ENCODE measurements around the gene GPC5. TPM values are rescaled to one million over a fixed set of nuclear protein-coding genes. Genes with fewer than 3 reads are reported as not detected.
A peak's percentile ranks its signal among the peaks of the same experiment; 100 is the strongest.
"Not testable (repeated sequence)": the region's sequence is repeated elsewhere in the genome, so short reads cannot be mapped to it uniquely, and the experiment has no call there.

Gene GPC5
- total and polyA plus RNA-seq, 9 of the 15 experiments (the other 6 are each of a cell fraction or from before 2014, with no cell fraction given), result 0.18 to 0.27 TPM; not detected in 7

DNA sequence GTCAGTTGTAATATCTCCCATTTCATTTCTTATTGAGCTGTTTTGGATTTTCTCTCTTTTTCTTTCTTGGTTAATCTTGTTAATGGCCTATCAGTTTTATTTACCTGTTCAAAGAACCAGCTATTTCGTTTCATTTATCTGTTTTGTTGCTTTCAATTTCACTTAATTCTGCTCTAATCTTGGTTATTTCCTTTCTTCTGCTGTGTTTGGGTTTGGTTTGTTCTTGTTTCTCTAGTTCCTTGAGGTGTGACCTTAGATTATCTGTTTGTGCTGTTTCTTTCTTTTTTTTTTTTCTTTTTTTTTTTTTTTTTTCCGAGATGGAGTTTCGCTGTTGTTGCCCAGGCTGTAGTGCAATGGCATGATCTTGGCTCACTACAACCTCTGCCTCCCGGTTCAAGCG is 896.1 kb downstream of the GPC5 start (continued):
- TF ChIP-seq NKRF (IDR thresholded peaks at IDR 0.05; ENCODE audit: borderline replicate concordance), result 0 out of 2 replicates have a peak, but pooled peaks have one; percentile 33
- TF ChIP-seq, protein P1, sequence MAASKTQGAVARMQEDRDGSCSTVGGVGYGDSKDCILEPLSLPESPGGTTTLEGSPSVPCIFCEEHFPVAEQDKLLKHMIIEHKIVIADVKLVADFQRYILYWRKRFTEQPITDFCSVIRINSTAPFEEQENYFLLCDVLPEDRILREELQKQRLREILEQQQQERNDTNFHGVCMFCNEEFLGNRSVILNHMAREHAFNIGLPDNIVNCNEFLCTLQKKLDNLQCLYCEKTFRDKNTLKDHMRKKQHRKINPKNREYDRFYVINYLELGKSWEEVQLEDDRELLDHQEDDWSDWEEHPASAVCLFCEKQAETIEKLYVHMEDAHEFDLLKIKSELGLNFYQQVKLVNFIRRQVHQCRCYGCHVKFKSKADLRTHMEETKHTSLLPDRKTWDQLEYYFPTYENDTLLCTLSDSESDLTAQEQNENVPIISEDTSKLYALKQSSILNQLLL (CRISPR knock-in tag; IDR thresholded peaks at IDR 0.05; ENCODE audit: borderline replicate concordance), result peak; percentile 4; the same call in 1 of the 2 replicates
- TF ChIP-seq TSC22D4 (tag; IDR thresholded peaks at IDR 0.05), result 0 out of 2 replicates have a peak, but pooled peaks have one; percentile 2
- 0 out of 2 replicates have a peak, but pooled peaks have one; percentile 79 for TF ChIP-seq LARP7 (IDR thresholded peaks at IDR 0.05)
- peak; percentile 68; the same call in 1 of the 2 replicates for TF ChIP-seq ELF4 (CRISPR knock-in tag; IDR thresholded peaks at IDR 0.05)
- TF ChIP-seq NCOA4 (IDR thresholded peaks at IDR 0.05; ENCODE audit: partially characterized antibody), result peak; percentile 87

GRCh38 chr13:92296154-92296671 is 897.8 kb downstream of the GPC5 start:
- CTCF ChIA-PET (ENCODE audit: low intra/inter-chr PET ratio); intact Hi-C loops (cut with micrococcal nuclease); H2AFZ ChIP-seq (ENCODE audit: low read depth, low read length); H4K20me1 ChIP-seq (replicated peaks; ENCODE audit: control insufficient read depth, insufficient read depth, low read length); H3K79me2 ChIP-seq (ENCODE audit: control insufficient read depth, insufficient read depth, low read length); H3K9ac ChIP-seq (ENCODE audit: insufficient read depth in 1 of 2, low read depth in 2 of 2, low read length in 2 of 2); H3K4me1 ChIP-seq (replicated peaks in 1 of 2; ENCODE audit: control insufficient read depth in 2 of 2, insufficient read depth in 2 of 2, low read length in 2 of 2); H3K36me3 ChIP-seq (ENCODE audit: control insufficient read depth, insufficient read depth, low read length); in situ Hi-C loops (cut with MboI); FAIRE-seq; H3K27me3 ChIP-seq (ENCODE audit: control insufficient read depth in 2 of 2, insufficient read depth in 2 of 2, low read length in 2 of 2); H3K4me3 ChIP-seq; BruUV-seq (replicated peaks); H3K9me1 ChIP-seq (ENCODE audit: control insufficient read depth, insufficient read depth, low read length); H3K9me3 ChIP-seq (replicated peaks; ENCODE audit: control insufficient read depth, insufficient read depth, low read depth, low read length); H3K4me2 ChIP-seq (ENCODE audit: insufficient read depth, low read length); H3K27ac ChIP-seq (ENCODE audit: extremely low read depth, low read depth, low read length): not testable (repeated sequence)
- peak; percentile 20 to 27 (median 26) for DNase-seq (ENCODE audit: extremely low read depth in 1 of 4, low spot score in 3 of 4)
- 4% methylated on average over 3 of the region's 3 CpGs for WGBS (ENCODE audit: insufficient coverage, low coverage, missing lambda C conversion rate)
- POLR2A ChIA-PET, result interaction anchor here (0.9 to 1.6 kb wide), 4 partner anchors 11 to 913 kb away, joined by 4 to 5 read pairs (median 4); no protein-coding TSS in a partner anchor
- ATAC-seq, result peak; percentile 90
- TF ChIP-seq TGIF2 (CRISPR knock-in tag; IDR thresholded peaks at IDR 0.05) (peak; percentile 73; the same call in 1 of the 2 replicates), ZNF785 (CRISPR knock-in tag; IDR thresholded peaks at IDR 0.05) (0 out of 2 replicates have a peak, but pooled peaks have one; percentile 33), MAZ (CRISPR knock-in tag; conservative IDR thresholded peaks at IDR 0.05 in 1 of 2, IDR thresholded peaks at IDR 0.05 in 1 of 2) (peak in 1 of 2 experiments; percentile 48; a peak in 1 of 4 replicates)
- TF ChIP-seq, protein P2, sequence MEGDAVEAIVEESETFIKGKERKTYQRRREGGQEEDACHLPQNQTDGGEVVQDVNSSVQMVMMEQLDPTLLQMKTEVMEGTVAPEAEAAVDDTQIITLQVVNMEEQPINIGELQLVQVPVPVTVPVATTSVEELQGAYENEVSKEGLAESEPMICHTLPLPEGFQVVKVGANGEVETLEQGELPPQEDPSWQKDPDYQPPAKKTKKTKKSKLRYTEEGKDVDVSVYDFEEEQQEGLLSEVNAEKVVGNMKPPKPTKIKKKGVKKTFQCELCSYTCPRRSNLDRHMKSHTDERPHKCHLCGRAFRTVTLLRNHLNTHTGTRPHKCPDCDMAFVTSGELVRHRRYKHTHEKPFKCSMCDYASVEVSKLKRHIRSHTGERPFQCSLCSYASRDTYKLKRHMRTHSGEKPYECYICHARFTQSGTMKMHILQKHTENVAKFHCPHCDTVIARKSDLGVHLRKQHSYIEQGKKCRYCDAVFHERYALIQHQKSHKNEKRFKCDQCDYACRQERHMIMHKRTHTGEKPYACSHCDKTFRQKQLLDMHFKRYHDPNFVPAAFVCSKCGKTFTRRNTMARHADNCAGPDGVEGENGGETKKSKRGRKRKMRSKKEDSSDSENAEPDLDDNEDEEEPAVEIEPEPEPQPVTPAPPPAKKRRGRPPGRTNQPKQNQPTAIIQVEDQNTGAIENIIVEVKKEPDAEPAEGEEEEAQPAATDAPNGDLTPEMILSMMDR (IDR thresholded peaks at IDR 0.05 in 2 of 3, conservative IDR thresholded peaks at IDR 0.05 in 1 of 3; ENCODE audit: insufficient read depth in 2 of 3, low read depth in 1 of 3, low read length in 3 of 3), result peak in 2 of 3 experiments; percentile 11 to 40; a peak in 4 of 6 replicates
- TF ChIP-seq, protein P3, sequence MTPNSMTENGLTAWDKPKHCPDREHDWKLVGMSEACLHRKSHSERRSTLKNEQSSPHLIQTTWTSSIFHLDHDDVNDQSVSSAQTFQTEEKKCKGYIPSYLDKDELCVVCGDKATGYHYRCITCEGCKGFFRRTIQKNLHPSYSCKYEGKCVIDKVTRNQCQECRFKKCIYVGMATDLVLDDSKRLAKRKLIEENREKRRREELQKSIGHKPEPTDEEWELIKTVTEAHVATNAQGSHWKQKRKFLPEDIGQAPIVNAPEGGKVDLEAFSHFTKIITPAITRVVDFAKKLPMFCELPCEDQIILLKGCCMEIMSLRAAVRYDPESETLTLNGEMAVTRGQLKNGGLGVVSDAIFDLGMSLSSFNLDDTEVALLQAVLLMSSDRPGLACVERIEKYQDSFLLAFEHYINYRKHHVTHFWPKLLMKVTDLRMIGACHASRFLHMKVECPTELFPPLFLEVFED (CRISPR knock-in tag; conservative IDR thresholded peaks at IDR 0.05), result 0 out of 2 replicates have a peak, but pooled peaks have one; percentile 63
